Measurements from ENCODE around the gene PER1.

The PER1 gene

GRCh38 chr17:8142887-8143580 is 9.2 kb downstream of the PER1 start:
- TF ChIP-seq CTCF (IDR thresholded peaks at IDR 0.05; ENCODE audit: insufficient read depth, low read length, poor library complexity, severe bottlenecking), result no peak
- Histone ChIP-seq H3K4me3 (replicated peaks; ENCODE audit: low read depth, low read length) (no peak overlapping the region), H3K27me3 (replicated peaks; ENCODE audit: control insufficient read depth, insufficient read depth, low read length) (no peaks in the 10 kb centered on the region), H3K36me3 (ENCODE audit: control insufficient read depth, insufficient read depth, low read length) (peaks cover 57% of the 10 kb centered on the region)
- DNase-seq (ENCODE audit: extremely low read depth, insufficient read length), result no peak

- H3K4me3 ChIP-seq (replicated peaks; ENCODE audit: low read depth, low read length), result no peak overlapping the region
- H3K27me3 ChIP-seq (replicated peaks; ENCODE audit: control insufficient read depth, insufficient read depth, low read length), result no peaks in the 10 kb centered on the region
- peaks cover 50% of the 10 kb centered on the region for H3K36me3 ChIP-seq (ENCODE audit: control insufficient read depth, insufficient read depth, low read length)
- DNase-seq (ENCODE audit: extremely low read depth, insufficient read length), result no peak
- TF ChIP-seq CTCF (IDR thresholded peaks at IDR 0.05; ENCODE audit: insufficient read depth, low read length, poor library complexity, severe bottlenecking), result no peak
These were observed 9.9 kb downstream of the PER1 start for GRCh38 chr17:8142158-8142886.

GRCh38 chr17:8141741-8142140 is 10.5 kb downstream of the PER1 start:
- no peaks in the 10 kb centered on the region for H3K27me3 ChIP-seq (replicated peaks; ENCODE audit: control insufficient read depth, insufficient read depth, low read length)
- no peak for TF ChIP-seq CTCF (IDR thresholded peaks at IDR 0.05; ENCODE audit: insufficient read depth, low read length, poor library complexity, severe bottlenecking)
- H3K4me3 ChIP-seq (replicated peaks; ENCODE audit: low read depth, low read length), result no peak overlapping the region
- DNase-seq (ENCODE audit: extremely low read depth, insufficient read length), result no peak
- peaks cover 46% of the 10 kb centered on the region for H3K36me3 ChIP-seq (ENCODE audit: control insufficient read depth, insufficient read depth, low read length)

- no peak for TF ChIP-seq CTCF (IDR thresholded peaks at IDR 0.05; ENCODE audit: insufficient read depth, low read length, poor library complexity, severe bottlenecking)
- Histone ChIP-seq H3K36me3 (ENCODE audit: control insufficient read depth, insufficient read depth, low read length) (peaks cover 40% of the 10 kb centered on the region), H3K27me3 (replicated peaks; ENCODE audit: control insufficient read depth, insufficient read depth, low read length) (no peaks in the 10 kb centered on the region), H3K4me3 (replicated peaks; ENCODE audit: low read depth, low read length) (no peak overlapping the region)
- no peak for DNase-seq (ENCODE audit: extremely low read depth, insufficient read length)
These were observed 11.2 kb downstream of the PER1 start for GRCh38 chr17:8141045-8141444.

GRCh38 chr17:8140065-8141029 is 11.9 kb downstream of the PER1 start:
- H3K4me3 ChIP-seq (replicated peaks; ENCODE audit: low read depth, low read length), result no peak overlapping the region
- peaks cover 35% of the 10 kb centered on the region for H3K36me3 ChIP-seq (ENCODE audit: control insufficient read depth, insufficient read depth, low read length)
- no peaks in the 10 kb centered on the region for H3K27me3 ChIP-seq (replicated peaks; ENCODE audit: control insufficient read depth, insufficient read depth, low read length)
- DNase-seq (ENCODE audit: extremely low read depth, insufficient read length), result no peak
- no peak for TF ChIP-seq CTCF (IDR thresholded peaks at IDR 0.05; ENCODE audit: insufficient read depth, low read length, poor library complexity, severe bottlenecking)
